Measurements from ENCODE around the gene MCTP1. TPM values are rescaled to one million over a fixed set of nuclear protein-coding genes. Genes with fewer than 3 reads are reported as not detected.

Gene MCTP1
- total RNA-seq, 1 experiment from 2014 or later = 13.3 TPM

GRCh38 chr5:94920570-94920969, 364.3 kb downstream of the MCTP1 start:
- Histone ChIP-seq H3K4me1 (replicated peaks) (peaks cover 5% of the 10 kb centered on the region; the same call in 1 of the 2 replicates), H3K27ac (no peak overlapping the region), H3K36me3 (no peaks in the 10 kb centered on the region), H3K9me3 (replicated peaks) (no peaks in the 10 kb centered on the region), H3K4me3 (no peak overlapping the region), H3K27me3 (replicated peaks) (no peaks in the 10 kb centered on the region)
- no peak for DNase-seq (ENCODE audit: low read depth in 1 of 2, low spot score in 2 of 2)

GRCh38 chr5:94916619-94917018, 368.3 kb downstream of the MCTP1 start:
- Histone ChIP-seq H3K27ac (no peak overlapping the region), H3K9me3 (replicated peaks) (no peaks in the 10 kb centered on the region), H3K27me3 (replicated peaks) (no peaks in the 10 kb centered on the region), H3K36me3 (no peaks in the 10 kb centered on the region), H3K4me1 (replicated peaks) (peaks cover 5% of the 10 kb centered on the region; the same call in 1 of the 2 replicates), H3K4me3 (no peak overlapping the region)
- DNase-seq (ENCODE audit: low read depth in 1 of 2, low spot score in 2 of 2) = no peak

GRCh38 chr5:94911276-94911675, 373.6 kb downstream of the MCTP1 start:
- H3K27me3 ChIP-seq (replicated peaks) = no peaks in the 10 kb centered on the region
- H3K36me3 ChIP-seq = no peaks in the 10 kb centered on the region
- no peak for DNase-seq (ENCODE audit: low read depth in 1 of 2, low spot score in 2 of 2)
- no peaks in the 10 kb centered on the region for H3K9me3 ChIP-seq (replicated peaks)
- no peak overlapping the region for H3K27ac ChIP-seq
- no peak overlapping the region for H3K4me3 ChIP-seq
- no peaks in the 10 kb centered on the region for H3K4me1 ChIP-seq (replicated peaks)

- no peak for DNase-seq (ENCODE audit: low read depth in 1 of 2, low spot score in 2 of 2)
- no peaks in the 10 kb centered on the region for H3K27me3 ChIP-seq (replicated peaks)
- H3K4me1 ChIP-seq (replicated peaks) = no peaks in the 10 kb centered on the region
- H3K9me3 ChIP-seq (replicated peaks) = no peaks in the 10 kb centered on the region
- H3K36me3 ChIP-seq = no peaks in the 10 kb centered on the region
- H3K27ac ChIP-seq = no peak overlapping the region
- H3K4me3 ChIP-seq = no peak overlapping the region
Observed at GRCh38 chr5:94910721-94911120, 374.2 kb downstream of the MCTP1 start.

GRCh38 chr5:94908889-94909480, 375.9 kb downstream of the MCTP1 start:
- H3K36me3 ChIP-seq = no peaks in the 10 kb centered on the region
- DNase-seq (ENCODE audit: low read depth in 1 of 2, low spot score in 2 of 2) = peak in 1 of 2 experiments; percentile 19
- no peaks in the 10 kb centered on the region for H3K9me3 ChIP-seq (replicated peaks)
- H3K4me3 ChIP-seq = no peak overlapping the region
- H3K27me3 ChIP-seq (replicated peaks) = no peaks in the 10 kb centered on the region
- H3K27ac ChIP-seq = no peak overlapping the region
- no peaks in the 10 kb centered on the region for H3K4me1 ChIP-seq (replicated peaks)

- Histone ChIP-seq H3K36me3 (no peaks in the 10 kb centered on the region), H3K9me3 (replicated peaks) (no peaks in the 10 kb centered on the region), H3K27ac (no peak overlapping the region), H3K27me3 (replicated peaks) (no peaks in the 10 kb centered on the region), H3K4me1 (replicated peaks) (peaks cover 3% of the 10 kb centered on the region), H3K4me3 (no peak overlapping the region)
- no peak for DNase-seq (ENCODE audit: low read depth in 1 of 2, low spot score in 2 of 2)
Observed at GRCh38 chr5:94906750-94907149, 378.1 kb downstream of the MCTP1 start.

- H3K27me3 ChIP-seq (replicated peaks) = no peaks in the 10 kb centered on the region
- H3K9me3 ChIP-seq (replicated peaks) = no peaks in the 10 kb centered on the region
- peaks cover 13% of the 10 kb centered on the region for H3K4me1 ChIP-seq (replicated peaks)
- H3K27ac ChIP-seq = no peak overlapping the region
- DNase-seq (ENCODE audit: low read depth in 1 of 2, low spot score in 2 of 2) = no peak
- H3K36me3 ChIP-seq = no peaks in the 10 kb centered on the region
- H3K4me3 ChIP-seq = no peak overlapping the region
Observed at GRCh38 chr5:94903726-94904125, 381.2 kb downstream of the MCTP1 start.

- no peaks in the 10 kb centered on the region for H3K27me3 ChIP-seq (replicated peaks)
- no peak overlapping the region for H3K4me3 ChIP-seq
- DNase-seq (ENCODE audit: low read depth in 1 of 2, low spot score in 2 of 2) = peak in 1 of 2 experiments; percentile 43
- peak overlapping the region; percentile 25 for H3K27ac ChIP-seq
- no peaks in the 10 kb centered on the region for H3K9me3 ChIP-seq (replicated peaks)
- peaks cover 13% of the 10 kb centered on the region for H3K4me1 ChIP-seq (replicated peaks)
- no peaks in the 10 kb centered on the region for H3K36me3 ChIP-seq
Observed at GRCh38 chr5:94901191-94901979, 383.5 kb downstream of the MCTP1 start.

- H3K4me1 ChIP-seq (replicated peaks) = peaks cover 13% of the 10 kb centered on the region
- no peaks in the 10 kb centered on the region for H3K27me3 ChIP-seq (replicated peaks)
- DNase-seq (ENCODE audit: low read depth in 1 of 2, low spot score in 2 of 2) = no peak
- no peaks in the 10 kb centered on the region for H3K9me3 ChIP-seq (replicated peaks)
- H3K4me3 ChIP-seq = no peak overlapping the region
- H3K27ac ChIP-seq = no peak overlapping the region
- H3K36me3 ChIP-seq = no peaks in the 10 kb centered on the region
Observed at GRCh38 chr5:94900006-94900505, 384.8 kb downstream of the MCTP1 start.

- no peak overlapping the region for H3K27ac ChIP-seq
- H3K9me3 ChIP-seq (replicated peaks) = no peaks in the 10 kb centered on the region
- no peaks in the 10 kb centered on the region for H3K27me3 ChIP-seq (replicated peaks)
- no peak overlapping the region for H3K4me3 ChIP-seq
- H3K36me3 ChIP-seq = no peaks in the 10 kb centered on the region
- no peak for DNase-seq (ENCODE audit: low read depth in 1 of 2, low spot score in 2 of 2)
- no peaks in the 10 kb centered on the region for H3K4me1 ChIP-seq (replicated peaks)
Observed at GRCh38 chr5:94893412-94894135, 391.3 kb downstream of the MCTP1 start.

- Histone ChIP-seq H3K27me3 (replicated peaks) (no peaks in the 10 kb centered on the region), H3K27ac (no peak overlapping the region), H3K4me3 (no peak overlapping the region), H3K36me3 (no peaks in the 10 kb centered on the region), H3K9me3 (replicated peaks) (no peaks in the 10 kb centered on the region), H3K4me1 (replicated peaks) (no peaks in the 10 kb centered on the region)
- no peak for DNase-seq (ENCODE audit: low read depth in 1 of 2, low spot score in 2 of 2)
Observed at GRCh38 chr5:94891972-94892371, 392.9 kb downstream of the MCTP1 start.

GRCh38 chr5:94891565-94891964, 393.3 kb downstream of the MCTP1 start:
- no peak for DNase-seq (ENCODE audit: low read depth in 1 of 2, low spot score in 2 of 2)
- Histone ChIP-seq H3K9me3 (replicated peaks) (no peaks in the 10 kb centered on the region), H3K4me3 (no peak overlapping the region), H3K36me3 (no peaks in the 10 kb centered on the region), H3K27ac (no peak overlapping the region), H3K27me3 (replicated peaks) (no peaks in the 10 kb centered on the region), H3K4me1 (replicated peaks) (no peaks in the 10 kb centered on the region)

- H3K27me3 ChIP-seq (replicated peaks) = no peaks in the 10 kb centered on the region
- no peaks in the 10 kb centered on the region for H3K9me3 ChIP-seq (replicated peaks)
- no peaks in the 10 kb centered on the region for H3K4me1 ChIP-seq (replicated peaks)
- H3K4me3 ChIP-seq = no peak overlapping the region
- DNase-seq (ENCODE audit: low read depth in 1 of 2, low spot score in 2 of 2) = no peak
- H3K36me3 ChIP-seq = no peaks in the 10 kb centered on the region
- H3K27ac ChIP-seq = no peak overlapping the region
Observed at GRCh38 chr5:94890907-94891306, 394.0 kb downstream of the MCTP1 start.

GRCh38 chr5:94888674-94889073, 396.2 kb downstream of the MCTP1 start:
- Histone ChIP-seq H3K4me3 (no peak overlapping the region), H3K9me3 (replicated peaks) (no peaks in the 10 kb centered on the region), H3K27me3 (replicated peaks) (no peaks in the 10 kb centered on the region), H3K27ac (no peak overlapping the region), H3K36me3 (no peaks in the 10 kb centered on the region), H3K4me1 (replicated peaks) (no peaks in the 10 kb centered on the region)
- no peak for DNase-seq (ENCODE audit: low read depth in 1 of 2, low spot score in 2 of 2)
